Bronchial epithelial cell (primary cell): Measurements from ENCODE around the gene ELOVL5. TPM values are rescaled to one million over a fixed set of nuclear protein-coding genes. Genes with fewer than 3 reads are reported as not detected.

Experiments
- DNase-seq: peaks from one replicate; pipeline ENCODE4 v3.0.0-alpha.2; 2010; ENCODE audit warnings: low read depth
- FAIRE-seq: peaks from 2 replicates; lab custom pipeline; 2011; peaks lifted over from hg19 to GRCh38; lab: Jason Lieb, UNC
- H3K27me3 ChIP-seq: 2 replicates; pipeline ENCODE4 v1.5.1; 2011; ENCODE audit warnings: low read length; ENCODE audit not compliant: control insufficient read depth, insufficient read depth
- H3K36me3 ChIP-seq: 2 replicates; pipeline ENCODE4 v1.5.1; 2011; ENCODE audit warnings: low read length; ENCODE audit not compliant: control insufficient read depth, insufficient read depth
- H3K4me3 ChIP-seq: 2 replicates; pipeline ENCODE4 v1.5.1; 2011; ENCODE audit warnings: mild to moderate bottlenecking, low read depth, low read length, control low read depth
- CTCF ChIP-seq: IDR thresholded peaks from 2 replicates; pipeline ENCODE4 v1.5.1; 2011; ENCODE audit warnings: mild to moderate bottlenecking, moderate library complexity, low read length, control low read depth, inconsistent platforms; ENCODE audit not compliant: insufficient read depth, severe bottlenecking
- total RNA-seq: library from RNA; depleted of rRNA; stranded (reverse); fragments of >200 nt; gene quantifications from 2 replicates; pipeline ENCODE4 v1.2.1, GENCODE V29; 2014

Gene ELOVL5
- total RNA-seq, 1 donor from 2014 or later = 42.1 TPM

DNA sequence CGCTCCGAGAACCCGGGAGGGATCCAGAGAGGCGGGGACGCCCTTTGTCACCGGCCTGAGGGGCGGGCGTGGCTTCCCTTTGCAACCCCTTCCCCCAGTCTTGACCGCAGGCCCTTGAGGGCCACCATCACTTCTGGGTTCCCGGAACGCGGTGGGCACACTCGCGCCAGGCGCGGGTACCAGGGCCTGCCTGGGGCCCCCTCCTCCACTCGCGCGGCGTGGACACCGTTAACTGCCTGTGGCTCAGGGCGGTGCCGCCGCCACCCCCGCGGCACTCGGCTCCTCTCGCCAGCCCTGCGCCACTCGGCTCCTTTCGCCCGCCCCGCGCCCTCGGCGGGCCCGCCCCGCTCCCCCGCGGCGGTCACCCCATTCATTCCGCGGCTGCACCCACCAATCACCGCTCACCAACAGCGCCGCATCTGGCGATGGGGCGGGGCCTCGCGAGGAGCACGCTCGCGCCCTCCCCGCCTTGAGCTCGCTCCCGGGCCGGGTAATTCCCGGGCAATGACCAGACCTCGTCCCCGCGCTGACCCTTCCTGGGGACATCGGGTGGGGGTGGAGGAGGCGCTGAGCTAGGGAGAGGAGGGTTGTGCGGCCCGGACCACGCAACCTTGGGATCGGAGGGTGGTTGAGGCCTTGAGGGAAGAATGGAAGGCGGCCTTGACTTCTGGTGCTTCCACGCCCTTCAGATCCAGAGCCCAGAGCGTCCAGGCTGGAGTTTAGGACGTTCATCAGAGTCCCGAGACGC is 10.5 kb upstream of the ELOVL5 start:
- no peaks in the 10 kb centered on the region for H3K36me3 ChIP-seq
- H3K4me3 ChIP-seq = peak overlapping the region; percentile 52
- DNase-seq (peak; percentile 83), FAIRE-seq (no peak)
- no peaks in the 10 kb centered on the region for H3K27me3 ChIP-seq
- no peak for TF ChIP-seq CTCF

DNA sequence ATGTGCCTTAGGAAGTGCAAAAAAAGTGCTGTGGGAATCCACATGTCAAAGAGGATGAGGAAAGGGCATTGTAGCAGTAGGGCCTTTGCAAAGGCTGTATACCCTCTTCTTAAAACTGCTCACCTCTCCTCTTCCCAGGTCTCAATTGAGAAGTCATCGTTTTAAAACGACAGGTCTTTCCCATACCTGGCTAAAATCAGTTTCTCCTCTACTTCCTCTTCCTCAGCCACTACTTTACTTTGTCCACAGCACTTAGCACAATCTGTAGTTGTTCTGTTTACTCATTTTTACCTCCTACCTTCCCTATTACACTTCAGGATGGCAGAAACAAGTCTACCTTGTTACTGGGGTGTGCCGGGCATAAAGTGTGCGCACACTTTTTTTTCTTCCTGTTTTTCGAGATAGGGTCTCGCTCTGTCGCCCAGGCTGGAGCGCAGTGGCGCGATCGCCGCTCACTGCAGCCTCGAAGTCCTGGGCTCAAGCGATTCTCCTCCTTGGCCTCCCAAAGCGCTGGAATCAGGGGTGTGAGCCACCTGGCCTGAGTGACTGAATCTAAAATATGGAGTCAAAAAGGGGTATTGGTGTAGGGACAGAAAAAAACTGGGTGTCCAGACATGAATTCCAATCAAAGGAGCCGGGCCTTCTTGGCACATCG is 9.8 kb upstream of the ELOVL5 start:
- FAIRE-seq = no peak
- DNase-seq = peak; percentile 35
- TF ChIP-seq CTCF = no peak
- no peaks in the 10 kb centered on the region for H3K36me3 ChIP-seq
- peak overlapping the region; percentile 52 for H3K4me3 ChIP-seq
- no peaks in the 10 kb centered on the region for H3K27me3 ChIP-seq

DNA sequence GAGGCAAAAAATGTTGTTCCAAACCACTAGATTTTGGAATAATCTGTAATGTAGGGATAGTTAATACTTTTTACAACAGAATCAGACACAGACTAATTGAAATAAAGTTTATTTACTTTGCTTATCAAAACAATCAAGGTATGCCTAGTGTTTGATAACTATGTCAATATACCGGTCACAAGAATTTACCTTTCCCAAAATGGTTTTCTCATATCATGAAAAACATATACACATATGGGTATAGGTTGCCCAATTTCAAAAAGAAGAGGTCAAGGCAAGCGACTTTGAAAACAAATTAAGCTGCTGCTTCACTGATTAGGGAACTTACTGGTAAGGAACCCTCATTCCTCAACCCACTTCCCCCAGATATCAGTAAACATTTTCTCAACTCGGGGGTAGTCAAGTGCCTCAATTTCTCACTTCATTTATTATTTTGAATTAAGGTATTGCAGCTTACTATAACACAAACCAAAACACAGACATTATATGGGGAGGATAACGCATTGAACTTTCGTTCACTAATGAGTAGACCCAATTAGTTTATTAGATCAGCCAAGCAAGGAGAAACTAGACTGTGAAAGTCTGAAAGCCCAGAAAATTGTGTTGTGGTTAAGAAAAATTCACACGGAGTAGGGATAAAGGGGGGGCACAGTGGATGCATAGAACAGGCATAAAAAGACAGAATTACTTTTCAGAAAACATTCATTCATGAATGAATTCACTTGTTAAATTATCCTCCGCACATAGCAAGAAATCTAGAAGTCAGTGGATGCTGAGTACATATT is 9.0 kb upstream of the ELOVL5 start:
- TF ChIP-seq CTCF = no peak
- no peak for DNase-seq
- Histone ChIP-seq H3K36me3 (no peaks in the 10 kb centered on the region), H3K4me3 (no peak overlapping the region), H3K27me3 (no peaks in the 10 kb centered on the region)
- no peak for FAIRE-seq

DNA sequence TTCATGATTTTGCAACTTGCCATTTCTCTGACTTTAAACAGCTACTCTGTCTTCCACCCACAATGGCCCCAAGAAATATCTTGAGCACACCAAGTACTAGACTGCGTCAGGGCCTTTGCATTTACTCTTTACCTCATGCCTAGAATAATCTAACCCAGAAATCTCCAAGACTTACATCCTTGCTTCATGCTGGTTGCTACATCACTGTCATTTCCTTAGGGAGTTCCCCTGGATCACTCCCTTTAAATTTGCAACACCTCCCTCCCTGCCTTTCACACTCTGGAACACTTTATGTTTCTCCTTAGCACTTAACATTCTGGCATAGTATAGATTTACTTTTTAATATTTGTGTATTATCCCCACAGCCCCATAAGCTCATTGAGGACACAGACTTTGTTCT is 4.9 kb upstream of the ELOVL5 start:
- no peak for TF ChIP-seq CTCF
- no peak for FAIRE-seq
- no peak for DNase-seq
- Histone ChIP-seq H3K36me3 (no peaks in the 10 kb centered on the region), H3K27me3 (no peaks in the 10 kb centered on the region), H3K4me3 (no peak overlapping the region)

GRCh38 chr6:53352360-53352759 is 3.6 kb upstream of the ELOVL5 start:
- TF ChIP-seq CTCF = no peak

More at GRCh38 chr6:53352360-53352759, 3.6 kb upstream of the ELOVL5 start:
- DNase-seq = no peak
- Histone ChIP-seq H3K36me3 (no peaks in the 10 kb centered on the region), H3K27me3 (no peaks in the 10 kb centered on the region), H3K4me3 (no peak overlapping the region)
- FAIRE-seq = no peak
